Fibroblast of villous mesenchyme (primary cell): Measurements from ENCODE around the gene FGGY. TPM values are rescaled to one million over a fixed set of nuclear protein-coding genes. Genes with fewer than 3 reads are reported as not detected.

Source experiments
- DNase-seq: peaks from one replicate; pipeline ENCODE4 v3.0.0-alpha.2; 2010; ENCODE audit warnings: low read depth
- H3K4me3 ChIP-seq: 2 replicates; pipeline ENCODE4 v1.5.1; 2011; ENCODE audit warnings: low read depth, mild to moderate bottlenecking, low read length
- CTCF ChIP-seq: IDR thresholded peaks from 2 replicates; pipeline ENCODE4 v1.5.1; 2012; ENCODE audit warnings: low read depth, mild to moderate bottlenecking, low read length; ENCODE audit not compliant: insufficient read depth
- total RNA-seq: library from RNA; depleted of rRNA; stranded (reverse); fragments of >200 nt; gene quantifications from 2 replicates; pipeline ENCODE4 v1.2.3, GENCODE V29; 2012

FGGY gene
- total RNA-seq, 1 donor = 11.7 TPM

GRCh38 chr1:59391212-59392179 lies 94.6 kb downstream of the FGGY start:
- TF ChIP-seq CTCF = no peak
- no peak overlapping the region for H3K4me3 ChIP-seq
- no peak for DNase-seq

GRCh38 chr1:59393211-59394180 lies 96.6 kb downstream of the FGGY start:
- no peak for TF ChIP-seq CTCF
- no peak overlapping the region for H3K4me3 ChIP-seq

GRCh38 chr1:59394706-59395425 lies 98.0 kb downstream of the FGGY start:
- H3K4me3 ChIP-seq = no peak overlapping the region
- DNase-seq = no peak
- TF ChIP-seq CTCF = no peak

More at GRCh38 chr1:59393211-59394180, 96.6 kb downstream of the FGGY start:
- DNase-seq = peak; percentile 86

- DNase-seq = no peak
- H3K4me3 ChIP-seq = no peak overlapping the region
- TF ChIP-seq CTCF = no peak
Measured at GRCh38 chr1:59396387-59396786, 99.5 kb downstream of the FGGY start.

GRCh38 chr1:59397139-59397858 lies 100.4 kb downstream of the FGGY start:
- H3K4me3 ChIP-seq = no peak overlapping the region
- DNase-seq = no peak
- TF ChIP-seq CTCF = no peak
